Colonic mucosa (tissue), 4 donors: Measurements from ENCODE around the gene MXD3. TPM values are rescaled to one million over a fixed set of nuclear protein-coding genes. Genes with fewer than 3 reads are reported as not detected.
"Not testable (repeated sequence)": the region's sequence is repeated elsewhere in the genome, so short reads cannot be mapped to it uniquely, and the experiment has no call there.

Source experiments
- DNase-seq: peaks from one replicate; pipeline ENCODE4 v3.0.0-alpha.2; 2020
- H3K27ac ChIP-seq: fragments of 200-600 bp; one replicate; pipeline ENCODE4 v1.8.0; 2021
- H3K27me3 ChIP-seq: fragments of 200-600 bp; one replicate; pipeline ENCODE4 v1.8.0; 2021
- H3K36me3 ChIP-seq: fragments of 200-600 bp; one replicate; pipeline ENCODE4 v1.8.0; 2021
- H3K4me1 ChIP-seq: fragments of 200-600 bp; one replicate; pipeline ENCODE4 v1.8.0; 2021; ENCODE audit warnings: mild to moderate bottlenecking
- H3K4me3 ChIP-seq: fragments of 200-600 bp; one replicate; pipeline ENCODE4 v1.8.0; 2021
- H3K9ac ChIP-seq, 2 donors: one replicate each; pipeline ENCODE4 v1.7.0; 2013; ENCODE audit warnings: control low read depth in 2 of 2, low read depth in 2 of 2, low read length in 2 of 2
- H3K9me3 ChIP-seq: fragments of 200-600 bp; one replicate; pipeline ENCODE4 v1.8.0; 2021
- intact Hi-C: fragments of 100-400 bp; cut with DNase I; formaldehyde crosslinking; loops from one replicate; pipeline ENCODE4 v1.14.1; 2022
- total RNA-seq, 2 donors: library from RNA; stranded (reverse); fragmentation: NEBNext Ultra II Directional in 1 of 2; extraction: Animal tissue kit (Norgen Biotek cat#: 25700) in 1 of 2; gene quantifications; one replicate each; pipeline ENCODE4 v1.2.1, GENCODE V29; 2021
- TF ChIP-seq, protein P1 (sequence below): fragments of 200-600 bp; IDR thresholded peaks from one replicate; pipeline ENCODE4 v1.8.0; 2022; ENCODE audit warnings: antibody characterized with exemption, mild to moderate bottlenecking
- donor health status: healthy.
- donor health status: DM: no; HTN: no; CAD: no.
- donor health status: DM: no; HTN: no; CAD: no.

The MXD3 gene
- total RNA-seq, 2 donors from 2014 or later = 9.3 to 36.4 TPM

DNA sequence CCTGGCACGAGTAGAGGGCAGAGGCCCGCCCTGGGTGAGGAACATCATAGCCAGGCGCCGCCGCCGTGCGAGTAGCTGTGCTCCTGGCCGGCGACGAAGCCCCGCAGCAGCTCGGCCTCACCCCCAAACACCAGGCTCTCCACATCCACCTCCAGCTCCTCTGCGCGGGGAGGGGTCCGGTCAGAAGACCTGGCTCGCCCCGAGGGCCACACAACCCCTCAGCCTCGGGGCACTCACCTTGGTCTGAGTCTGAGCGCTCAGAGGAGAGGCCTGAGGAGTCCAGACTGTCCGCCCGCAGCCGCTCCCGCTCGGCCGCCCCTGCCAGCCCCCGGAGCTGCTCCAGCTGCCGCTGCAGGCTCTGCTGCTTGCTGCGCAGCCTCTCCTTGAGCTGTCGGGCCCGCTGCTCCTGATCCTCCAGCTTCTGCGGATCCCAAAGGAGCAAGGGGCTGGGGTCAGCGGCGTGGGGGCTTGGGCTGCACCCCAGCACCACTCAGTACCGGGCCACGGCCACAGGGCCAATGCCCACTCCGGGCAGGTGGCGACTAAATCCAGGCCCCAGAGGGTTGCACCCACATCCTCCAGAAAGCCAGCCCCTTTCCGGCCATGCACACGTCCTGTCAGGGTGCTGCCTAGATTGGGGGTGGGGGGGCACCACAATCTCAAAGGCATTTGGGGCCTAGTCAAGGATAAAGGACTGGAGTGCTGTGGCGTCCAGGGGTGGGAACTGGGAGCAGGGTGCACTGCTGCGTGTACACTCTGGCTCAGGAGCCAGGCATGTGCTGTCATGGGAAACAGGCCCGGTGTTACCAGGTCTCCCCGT lies 3.9 kb downstream of the MXD3 start:
- no peak overlapping the region for H3K9ac ChIP-seq
- no peak for DNase-seq
- TF ChIP-seq, protein P1, sequence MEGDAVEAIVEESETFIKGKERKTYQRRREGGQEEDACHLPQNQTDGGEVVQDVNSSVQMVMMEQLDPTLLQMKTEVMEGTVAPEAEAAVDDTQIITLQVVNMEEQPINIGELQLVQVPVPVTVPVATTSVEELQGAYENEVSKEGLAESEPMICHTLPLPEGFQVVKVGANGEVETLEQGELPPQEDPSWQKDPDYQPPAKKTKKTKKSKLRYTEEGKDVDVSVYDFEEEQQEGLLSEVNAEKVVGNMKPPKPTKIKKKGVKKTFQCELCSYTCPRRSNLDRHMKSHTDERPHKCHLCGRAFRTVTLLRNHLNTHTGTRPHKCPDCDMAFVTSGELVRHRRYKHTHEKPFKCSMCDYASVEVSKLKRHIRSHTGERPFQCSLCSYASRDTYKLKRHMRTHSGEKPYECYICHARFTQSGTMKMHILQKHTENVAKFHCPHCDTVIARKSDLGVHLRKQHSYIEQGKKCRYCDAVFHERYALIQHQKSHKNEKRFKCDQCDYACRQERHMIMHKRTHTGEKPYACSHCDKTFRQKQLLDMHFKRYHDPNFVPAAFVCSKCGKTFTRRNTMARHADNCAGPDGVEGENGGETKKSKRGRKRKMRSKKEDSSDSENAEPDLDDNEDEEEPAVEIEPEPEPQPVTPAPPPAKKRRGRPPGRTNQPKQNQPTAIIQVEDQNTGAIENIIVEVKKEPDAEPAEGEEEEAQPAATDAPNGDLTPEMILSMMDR = no peak
- intact Hi-C loops = no loop called here
- peaks cover 37% of the 10 kb centered on the region for H3K4me1 ChIP-seq
- H3K36me3 ChIP-seq = peaks cover 6% of the 10 kb centered on the region
- peak overlapping the region; percentile 22 for H3K27ac ChIP-seq
- no peak overlapping the region for H3K4me3 ChIP-seq
- no peaks in the 10 kb centered on the region for H3K27me3 ChIP-seq
- no peaks in the 10 kb centered on the region for H3K9me3 ChIP-seq

DNA sequence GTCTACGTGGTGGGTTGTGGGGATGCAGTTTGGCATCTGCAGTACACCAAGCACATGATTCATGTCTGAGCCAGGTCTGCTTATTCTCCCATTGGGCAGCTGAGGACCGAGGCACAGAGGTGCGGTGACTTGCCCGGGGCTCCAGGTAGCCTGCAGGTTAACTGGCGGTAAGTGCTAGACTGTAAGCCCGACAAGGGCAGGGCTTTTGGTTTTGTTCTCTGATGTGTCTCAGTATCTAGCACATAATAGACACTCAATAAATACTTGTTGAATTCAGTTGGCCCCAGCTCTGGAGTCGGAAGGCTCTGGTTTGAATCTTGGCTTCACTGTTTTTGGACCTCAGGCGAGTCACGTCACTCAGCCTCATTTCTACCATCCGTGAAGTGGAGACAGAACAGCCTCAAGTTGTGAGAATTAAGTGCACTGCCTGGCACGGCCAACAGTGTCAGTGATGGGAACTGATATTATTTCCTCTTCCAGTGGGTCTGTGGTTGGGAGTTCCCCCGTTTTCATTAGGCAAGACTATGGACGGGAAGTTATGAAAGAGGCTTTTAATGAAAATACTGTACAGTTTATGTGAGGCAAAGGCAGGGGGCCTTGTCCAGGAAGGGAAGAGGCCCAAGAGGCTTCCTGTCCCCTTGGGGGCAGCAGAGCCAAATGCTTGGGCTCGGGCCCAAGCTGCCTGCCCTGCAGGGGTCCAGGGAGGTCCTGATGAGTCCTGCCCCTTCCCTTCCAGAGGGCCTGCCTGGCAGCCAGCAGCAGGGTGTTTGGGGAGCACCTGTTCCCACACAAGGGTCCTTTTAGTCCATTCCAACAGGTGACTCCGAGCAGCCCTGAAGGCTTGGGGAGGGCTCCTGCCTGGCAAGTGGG lies 4.8 kb downstream of the MXD3 start:
- Histone ChIP-seq H3K9ac (no peak overlapping the region), H3K36me3 (peaks cover 6% of the 10 kb centered on the region), H3K4me3 (no peak overlapping the region), H3K27ac (peak overlapping the region; percentile 22), H3K27me3 (no peaks in the 10 kb centered on the region), H3K9me3 (no peaks in the 10 kb centered on the region), H3K4me1 (peaks cover 38% of the 10 kb centered on the region)
- TF ChIP-seq, protein P1 = no peak
- no peak for DNase-seq
- intact Hi-C loops = no loop called here

DNA sequence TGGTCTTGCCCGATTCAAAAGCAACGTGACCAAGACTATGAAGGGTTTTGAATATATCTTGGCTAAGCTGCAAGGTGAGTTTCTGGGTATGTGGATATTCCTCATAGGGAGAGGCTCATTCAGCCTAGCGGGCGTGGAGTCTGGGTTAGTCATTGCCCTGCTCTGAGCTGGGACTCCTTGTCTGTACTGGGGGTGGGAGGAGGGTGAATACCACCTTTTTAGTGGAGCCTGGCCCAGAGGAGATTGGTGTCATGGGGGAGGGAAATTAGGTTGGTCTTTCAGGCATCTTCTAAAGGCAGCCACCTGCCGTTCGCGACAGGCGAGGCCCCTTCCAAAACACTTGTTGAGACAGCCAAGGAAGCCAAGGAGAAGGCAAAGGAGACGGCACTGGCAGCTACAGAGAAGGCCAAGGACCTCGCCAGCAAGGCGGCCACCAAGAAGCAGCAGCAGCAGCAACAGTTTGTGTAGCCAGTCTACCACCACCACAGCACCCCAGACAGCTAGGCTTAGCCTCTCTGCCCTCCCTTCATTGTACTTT lies 5.5 kb downstream of the MXD3 start:
- DNase-seq, H3K36me3 ChIP-seq, H3K9ac ChIP-seq, H3K9me3 ChIP-seq, H3K27ac ChIP-seq, H3K4me3 ChIP-seq, intact Hi-C loops, H3K27me3 ChIP-seq: not testable (repeated sequence)
- peaks cover 39% of the 10 kb centered on the region for H3K4me1 ChIP-seq

DNA sequence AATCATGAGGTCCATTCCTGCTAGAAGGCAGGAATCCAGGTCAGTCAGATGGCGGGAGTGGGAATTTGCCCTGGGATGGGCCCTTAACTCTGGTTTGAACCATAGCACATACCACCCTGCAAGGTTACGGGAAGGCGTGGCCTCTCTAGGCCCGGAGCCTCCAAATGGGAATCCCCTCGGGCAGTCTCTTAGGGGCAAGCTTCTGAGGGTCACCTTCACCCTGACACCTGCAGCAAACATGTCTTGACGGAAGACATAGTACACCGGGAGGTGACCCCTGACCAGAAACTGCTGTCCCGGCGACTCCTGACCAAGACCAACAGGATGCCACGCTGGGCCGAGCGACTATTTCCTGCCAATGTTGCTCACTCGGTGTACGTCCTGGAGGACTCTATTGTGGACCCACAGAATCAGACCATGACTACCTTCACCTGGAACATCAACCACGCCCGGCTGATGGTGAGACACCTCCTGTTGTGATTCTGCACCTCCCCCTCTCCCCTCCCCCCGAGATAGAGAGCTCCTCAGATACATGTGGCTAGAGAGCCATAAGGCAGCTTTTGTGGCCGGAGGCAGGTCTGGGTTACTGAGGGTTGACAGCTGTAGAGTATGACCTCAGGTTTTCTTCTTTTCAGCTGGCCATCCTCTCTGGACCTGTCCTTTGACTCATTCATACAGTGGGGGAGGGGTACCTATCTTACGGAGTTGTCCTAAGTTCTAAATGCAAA lies 7.1 kb downstream of the MXD3 start:
- Histone ChIP-seq H3K9me3 (no peaks in the 10 kb centered on the region), H3K36me3 (peaks cover 6% of the 10 kb centered on the region), H3K27ac (peak overlapping the region; percentile 89), H3K9ac (peak overlapping the region; percentile 98 to 99), H3K27me3 (no peaks in the 10 kb centered on the region), H3K4me1 (peaks cover 35% of the 10 kb centered on the region), H3K4me3 (peak overlapping the region; percentile 95)
- intact Hi-C loops = no loop called here
- TF ChIP-seq, protein P1 = no peak
- DNase-seq = peak; percentile 91

DNA sequence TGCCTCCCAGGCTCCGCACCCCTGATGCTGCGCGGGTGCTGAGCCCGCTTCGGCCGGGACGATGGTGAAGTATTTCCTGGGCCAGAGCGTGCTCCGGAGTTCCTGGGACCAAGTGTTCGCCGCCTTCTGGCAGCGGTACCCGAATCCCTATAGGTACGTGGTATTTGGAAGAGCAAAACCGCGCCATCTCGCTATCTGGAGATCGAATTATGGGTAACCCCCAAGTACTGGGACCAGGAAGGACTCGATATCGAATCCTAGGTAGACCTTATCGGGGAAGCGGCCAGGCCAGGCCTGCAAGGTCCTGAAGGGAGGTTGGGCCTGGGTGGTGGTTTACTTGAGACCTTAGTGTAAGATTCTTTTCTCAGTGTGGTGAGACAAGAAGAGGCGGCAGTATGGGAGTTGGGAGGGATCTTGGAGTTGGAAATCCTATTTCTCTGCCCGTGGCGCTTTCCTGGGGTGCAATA lies 7.7 kb downstream of the MXD3 start:
- Histone ChIP-seq H3K4me1 (peaks cover 36% of the 10 kb centered on the region), H3K27ac (peak overlapping the region; percentile 89), H3K4me3 (peak overlapping the region; percentile 95), H3K36me3 (peaks cover 6% of the 10 kb centered on the region), H3K9ac (peak overlapping the region; percentile 98 to 99), H3K9me3 (no peaks in the 10 kb centered on the region), H3K27me3 (no peaks in the 10 kb centered on the region)
- DNase-seq = no peak
- intact Hi-C loops = no loop called here
- TF ChIP-seq, protein P1 = no peak
